HepG2 (cell line): ENCODE results near the gene TMEM164. TPM values are rescaled to one million over a fixed set of nuclear protein-coding genes. Genes with fewer than 3 reads are reported as not detected.
A peak's percentile ranks its signal among the peaks of the same experiment; 100 is the strongest.

Source experiments
- ARNT2 ChIP-seq: sonication (generic); formaldehyde crosslinking; IDR thresholded peaks from 2 replicates; pipeline ENCODE4 v1.8.0; 2022; ENCODE audit warnings: mild to moderate bottlenecking, low read depth, missing genetic modification reagents, moderate library complexity
- ATAD3A ChIP-seq: sonication (generic); formaldehyde crosslinking; IDR thresholded peaks from 2 replicates; pipeline ENCODE4 v1.4.0; 2020; ENCODE audit warnings: missing genetic modification reagents
- CREB1 ChIP-seq, 2 experiments: fragments of 450-650 bp in 1 of 2; IDR thresholded peaks; 2 replicates each; pipeline ENCODE4 v1.6.1; 2016 to 2017; ENCODE audit warnings: control low read depth in 1 of 2, mild to moderate bottlenecking in 1 of 2, missing compliant biosample characterization in 1 of 2, missing genetic modification characterization in 1 of 2
- CTCF ChIP-seq: sonication (generic); formaldehyde crosslinking; IDR thresholded peaks from 2 replicates; pipeline ENCODE4 v1.5.0; 2020; ENCODE audit warnings: mild to moderate bottlenecking, missing genetic modification reagents, moderate library complexity
- FOXA1 ChIP-seq, 2 experiments: fragments of 450-650 bp in 1 of 2; sonication (generic) in 1 of 2; formaldehyde crosslinking in 1 of 2; IDR thresholded peaks; 2 replicates each; pipeline versions ENCODE4 v1.4.0 to v1.6.1; 2016 to 2020; ENCODE audit warnings: missing genetic modification reagents in 1 of 2
- FOXJ3 ChIP-seq: sonication (generic); formaldehyde crosslinking; IDR thresholded peaks from 2 replicates; pipeline ENCODE4 v1.4.0; 2020; ENCODE audit warnings: missing genetic modification reagents, mild to moderate bottlenecking, borderline replicate concordance
- FOXK1 ChIP-seq: sonication (generic); formaldehyde crosslinking; IDR thresholded peaks from 2 replicates; pipeline ENCODE4 v1.4.0; 2020; ENCODE audit warnings: low read depth, missing genetic modification reagents, borderline replicate concordance
- MAF1 ChIP-seq: sonication (generic); formaldehyde crosslinking; IDR thresholded peaks from 2 replicates; pipeline ENCODE4 v1.5.0; 2020; ENCODE audit warnings: missing genetic modification reagents, borderline replicate concordance
- MBD4 ChIP-seq: IDR thresholded peaks from 2 replicates; pipeline ENCODE4 v1.6.1; 2012; ENCODE audit warnings: low read length, inconsistent platforms, borderline replicate concordance
- MTF1 ChIP-seq: sonication (generic); formaldehyde crosslinking; IDR thresholded peaks from 2 replicates; pipeline ENCODE4 v1.5.0; 2020; ENCODE audit warnings: missing genetic modification reagents
- PAX8 ChIP-seq: sonication (generic); formaldehyde crosslinking; IDR thresholded peaks from 2 replicates; pipeline ENCODE4 v1.8.0; 2022; ENCODE audit warnings: mild to moderate bottlenecking, missing genetic modification reagents, borderline replicate concordance
- RELA ChIP-seq: sonication (generic); formaldehyde crosslinking; IDR thresholded peaks from 2 replicates; pipeline ENCODE4 v1.4.0; 2020; ENCODE audit warnings: missing genetic modification reagents
- SIN3A ChIP-seq: IDR thresholded peaks from 2 replicates; pipeline ENCODE4 v1.6.1; 2011; ENCODE audit warnings: low read depth, mild to moderate bottlenecking, control low read depth, low read length, borderline replicate concordance
- SPEN ChIP-seq: sonication (generic); formaldehyde crosslinking; IDR thresholded peaks from 2 replicates; pipeline ENCODE4 v1.5.1; 2020; ENCODE audit warnings: low read depth, mild to moderate bottlenecking, missing genetic modification reagents
- TCF12 ChIP-seq, 2 experiments: fragments of 450-650 bp in 1 of 2; sonication (generic) in 1 of 2; formaldehyde crosslinking in 1 of 2; IDR thresholded peaks; 2 replicates each; pipeline versions ENCODE4 v1.6.1 to v1.8.0; 2017 to 2022; ENCODE audit warnings: antibody characterized with exemption in 1 of 2, mild to moderate bottlenecking in 1 of 2, missing genetic modification reagents in 1 of 2, moderate library complexity in 1 of 2
- THAP11 ChIP-seq: IDR thresholded peaks from 2 replicates; pipeline ENCODE4 v1.6.1; 2016; ENCODE audit warnings: missing biosample characterization, missing genetic modification reagents
- ZNF205 ChIP-seq: IDR thresholded peaks from 2 replicates; pipeline ENCODE4 v1.6.1; 2018; ENCODE audit warnings: missing biosample characterization, missing genetic modification reagents
- ZNF3 ChIP-seq: IDR thresholded peaks from 2 replicates; pipeline ENCODE4 v1.7.0; 2017; ENCODE audit warnings: inconsistent platforms
- ZNF329 ChIP-seq: sonication (generic); formaldehyde crosslinking; IDR thresholded peaks from 2 replicates; pipeline ENCODE4 v1.9.0; 2021; ENCODE audit warnings: low read depth, mild to moderate bottlenecking, missing genetic modification reagents
- ZNF33B ChIP-seq: sonication (generic); formaldehyde crosslinking; IDR thresholded peaks from 2 replicates; pipeline ENCODE4 v1.5.1; 2020; ENCODE audit warnings: mild to moderate bottlenecking, missing genetic modification reagents
- ZNF382 ChIP-seq: sonication (generic); formaldehyde crosslinking; IDR thresholded peaks from 2 replicates; pipeline ENCODE4 v1.5.0; 2020; ENCODE audit warnings: missing genetic modification reagents, mild to moderate bottlenecking, borderline replicate concordance
- ZNF660 ChIP-seq: sonication (generic); formaldehyde crosslinking; IDR thresholded peaks from 2 replicates; pipeline ENCODE4 v1.5.1; 2020; ENCODE audit warnings: mild to moderate bottlenecking, low read depth, missing genetic modification reagents, borderline replicate concordance
- ZNF678 ChIP-seq: sonication (generic); formaldehyde crosslinking; IDR thresholded peaks from 2 replicates; pipeline ENCODE4 v1.4.0; 2020; ENCODE audit warnings: mild to moderate bottlenecking, missing genetic modification reagents
- ZNF777 ChIP-seq: sonication (generic); formaldehyde crosslinking; IDR thresholded peaks from 2 replicates; pipeline ENCODE4 v1.4.0; 2020; ENCODE audit warnings: missing genetic modification reagents
- ZSCAN12 ChIP-seq: sonication (generic); formaldehyde crosslinking; IDR thresholded peaks from 2 replicates; pipeline ENCODE4 v1.9.0; 2021; ENCODE audit warnings: mild to moderate bottlenecking, missing genetic modification reagents
- ZSCAN30 ChIP-seq: sonication (generic); formaldehyde crosslinking; IDR thresholded peaks from 2 replicates; pipeline ENCODE4 v1.5.0; 2020; ENCODE audit warnings: mild to moderate bottlenecking, missing genetic modification reagents
- polyA plus RNA-seq, 8 experiments: library from polyadenylated mRNA; depleted of rRNA in 3 of 8; stranded (reverse) in 7 of 8; unstranded in 1 of 8; fragments of >200 nt; fragmentation: Illumina TruSeq in 4 of 8; extraction: Trizol in 4 of 8; gene quantifications; 2 replicates each; pipeline versions ENCODE4 v1.2.1 to v1.2.3, GENCODE V29; 2011 to 2016; ENCODE audit warnings: low read depth in 4 of 8, missing spikeins in 1 of 8, mixed read lengths in 1 of 8; ENCODE audit not compliant: insufficient read depth in 1 of 8
- total RNA-seq, 5 experiments: library from RNA; depleted of rRNA; stranded (reverse); fragments of >200 nt; fragmentation: Illumina TruSeq; extraction: Trizol; gene quantifications; 2 replicates each; pipeline ENCODE4 v1.2.3, GENCODE V29; 2016; ENCODE audit warnings: low read depth in 1 of 5

TMEM164 gene
- total and polyA plus RNA-seq, 2 of the 13 experiments (the other 11 are each of a cell fraction or from before 2014, with no cell fraction given) = 5.8 to 13.2 TPM

GRCh38 chrX:110036162-110037033, 33.5 kb downstream of the TMEM164 start (continued):
- no peak for TF ChIP-seq SIN3A
- no peak for TF ChIP-seq ZSCAN30 (CRISPR knock-in tag)
- TF ChIP-seq ZNF205 (CRISPR knock-in tag) = no peak
- peak; percentile 77; the same call in 1 of the 2 replicates for TF ChIP-seq FOXJ3 (CRISPR knock-in tag)
- TF ChIP-seq MBD4 = no peak
- no peak for TF ChIP-seq RELA
- no peak for TF ChIP-seq CREB1 (IDR thresholded peaks at IDR 0.05)
- peak; percentile 34; the same call in 1 of the 2 replicates for TF ChIP-seq CREB1 (CRISPR knock-in tag; IDR thresholded peaks at IDR 0.05)
- TF ChIP-seq ZNF777 = no peak
- TF ChIP-seq TCF12 (IDR thresholded peaks at IDR 0.05) = no peak
- TF ChIP-seq TCF12 (CRISPR knock-in tag; IDR thresholded peaks at IDR 0.05) = no peak
- no peak for TF ChIP-seq ARNT2 (CRISPR knock-in tag)
- TF ChIP-seq ZNF660 (CRISPR knock-in tag) = no peak
- TF ChIP-seq ATAD3A (CRISPR knock-in tag) = no peak
- no peak for TF ChIP-seq PAX8
- TF ChIP-seq FOXA1 (IDR thresholded peaks at IDR 0.05) = no peak
- peak; percentile 90 for TF ChIP-seq FOXA1 (CRISPR knock-in tag; IDR thresholded peaks at IDR 0.05)
- TF ChIP-seq MAF1 (CRISPR knock-in tag) = no peak
- no peak for TF ChIP-seq ZNF3 (CRISPR knock-in tag)
- peak; percentile 38; the same call in 1 of the 2 replicates for TF ChIP-seq FOXK1
- no peak for TF ChIP-seq THAP11 (CRISPR knock-in tag)
- no peak for TF ChIP-seq ZSCAN12 (CRISPR knock-in tag)
- TF ChIP-seq CTCF (CRISPR knock-in tag) = no peak
- TF ChIP-seq ZNF382 (CRISPR knock-in tag) = no peak
- no peak for TF ChIP-seq ZNF678 (CRISPR knock-in tag)
- TF ChIP-seq ZNF33B (CRISPR knock-in tag) = no peak
- no peak for TF ChIP-seq SPEN (CRISPR knock-in tag)
- TF ChIP-seq MTF1 (CRISPR knock-in tag) = no peak
- no peak for TF ChIP-seq ZNF329 (CRISPR knock-in tag)
